Measurements from ENCODE around the gene ABCG4.

- TF ChIP-seq EGR1 (IDR thresholded peaks at IDR 0.05; ENCODE audit: low read depth in 2 of 2) (no peak), ATF3 (IDR thresholded peaks at IDR 0.05) (no peak), MAX (IDR thresholded peaks at IDR 0.05) (no peak), CTCF (IDR thresholded peaks at IDR 0.05; ENCODE audit: low read depth, low read length, missing input control) (no peak), TAF1 (conservative IDR thresholded peaks at IDR 0.05) (no peak), RAD21 (IDR thresholded peaks at IDR 0.05) (no peak), REST (IDR thresholded peaks at IDR 0.05) (no peak), GABPA (IDR thresholded peaks at IDR 0.05 in 1 of 2, conservative IDR thresholded peaks at IDR 0.05 in 1 of 2) (no peak), SP1 (IDR thresholded peaks at IDR 0.05) (no peak)
Observed at GRCh38 chr11:119192111-119192510, 43.3 kb downstream of the ABCG4 start.
